Hepatocyte (in vitro differentiated cells): ENCODE measurements around the gene ERCC6L. TPM values are rescaled to one million over a fixed set of nuclear protein-coding genes. Genes with fewer than 3 reads are reported as not detected.

Experiments
- DNase-seq: peaks from one replicate; pipeline ENCODE4 v3.0.0-alpha.2; 2016; ENCODE audit warnings: low spot score
- H2AFZ ChIP-seq: fragments of 200-600 bp; sonication (generic); 2 replicates; pipeline ENCODE4 v1.6.0; 2016; ENCODE audit warnings: antibody characterized with exemption, mild to moderate bottlenecking
- H3K27ac ChIP-seq: fragments of 200-600 bp; sonication (generic); 2 replicates; pipeline ENCODE4 v1.5.1; 2016; ENCODE audit warnings: mild to moderate bottlenecking
- H3K27me3 ChIP-seq: fragments of 200-600 bp; sonication (generic); 2 replicates; pipeline ENCODE4 v1.6.1; 2016
- H3K36me3 ChIP-seq: fragments of 200-600 bp; sonication (generic); replicated peaks from 2 replicates; pipeline ENCODE4 v1.5.1; 2016; ENCODE audit warnings: low read depth; ENCODE audit not compliant: insufficient read depth
- H3K4me1 ChIP-seq: fragments of 200-600 bp; sonication (generic); 2 replicates; pipeline ENCODE4 v1.5.1; 2016; ENCODE audit warnings: mild to moderate bottlenecking, moderate library complexity; ENCODE audit not compliant: insufficient read depth
- H3K4me2 ChIP-seq: fragments of 200-600 bp; sonication (generic); 2 replicates; pipeline ENCODE4 v1.6.0; 2016
- H3K4me3 ChIP-seq: fragments of 200-600 bp; sonication (generic); 2 replicates; pipeline ENCODE4 v1.5.1; 2016; ENCODE audit warnings: mild to moderate bottlenecking
- H3K79me2 ChIP-seq: fragments of 200-600 bp; sonication (generic); 2 replicates; pipeline ENCODE4 v1.6.0; 2017; ENCODE audit warnings: mild to moderate bottlenecking
- H3K9me2 ChIP-seq: fragments of 200-600 bp; sonication (generic); replicated peaks from 2 replicates; pipeline ENCODE4 v1.6.0; 2017; ENCODE audit warnings: mild to moderate bottlenecking; ENCODE audit not compliant: insufficient read depth
- H3K9me3 ChIP-seq: fragments of 200-600 bp; sonication (generic); 2 replicates; pipeline ENCODE4 v1.5.1; 2016; ENCODE audit warnings: low read depth, mild to moderate bottlenecking
- H4K20me1 ChIP-seq: fragments of 200-600 bp; sonication (generic); 2 replicates; pipeline ENCODE4 v1.6.0; 2016; ENCODE audit warnings: mild to moderate bottlenecking; ENCODE audit not compliant: insufficient read depth, poor library complexity, severe bottlenecking
- CTCF ChIP-seq: fragments of 200-600 bp; sonication (generic); IDR thresholded peaks from 2 replicates; pipeline ENCODE4 v1.5.1; 2016; ENCODE audit warnings: antibody characterized with exemption, mild to moderate bottlenecking; ENCODE audit not compliant: poor library complexity
- EZH2 ChIP-seq: fragments of 200-600 bp; sonication (generic); IDR thresholded peaks from 2 replicates; pipeline ENCODE4 v1.6.1; 2016; ENCODE audit warnings: antibody characterized with exemption, mild to moderate bottlenecking, borderline replicate concordance
- EZH2phosphoT487 ChIP-seq: fragments of 200-600 bp; sonication (generic); IDR thresholded peaks from one replicate; pipeline ENCODE4 v1.6.1; 2018; ENCODE audit warnings: antibody characterized with exemption, mild to moderate bottlenecking, low read depth, moderate library complexity; ENCODE audit not compliant: unreplicated experiment, severe bottlenecking
- WGBS: methylation state at CpG from one replicate; pipeline ENCODE4 v1.1.6; 2016; ENCODE audit warnings: low lambda C conversion rate; ENCODE audit errors: missing lambda C conversion rate; 5-methylcytosine and 5-hydroxymethylcytosine counted together
- polyA plus RNA-seq: library from polyadenylated mRNA; unstranded; fragments of >200 nt; fragmentation: Nextera tagmentation; extraction: Ambion mirVana; gene quantifications from 2 replicates; pipeline ENCODE4 v1.2.1, GENCODE V29; 2016
- total RNA-seq: library from RNA; depleted of rRNA; stranded (reverse); fragments of >200 nt; gene quantifications from 2 replicates; pipeline ENCODE4 v1.2.3, GENCODE V29; 2014

The ERCC6L gene
- total and polyA plus RNA-seq, 2 experiments from 2014 or later, result 0.51 to 1.5 TPM

GRCh38 chrX:72271812-72272211 lies 33.0 kb upstream of the ERCC6L start:
- peaks cover 3% of the 10 kb centered on the region for H4K20me1 ChIP-seq
- no peaks in the 10 kb centered on the region for H3K4me1 ChIP-seq
- peaks cover 5% of the 10 kb centered on the region for H3K36me3 ChIP-seq
- TF ChIP-seq EZH2 (no peak), CTCF (no peak), EZH2phosphoT487 (no peak)
- WGBS, result 83% methylated on average over 3 of the region's 3 CpGs
- H3K9me3 ChIP-seq, result no peaks in the 10 kb centered on the region
- H3K79me2 ChIP-seq, result peaks cover 14% of the 10 kb centered on the region
- no peaks in the 10 kb centered on the region for H3K9me2 ChIP-seq
- no peak overlapping the region for H2AFZ ChIP-seq
- H3K27ac ChIP-seq, result no peak overlapping the region
- no peak for DNase-seq
- no peak overlapping the region for H3K4me2 ChIP-seq
- H3K4me3 ChIP-seq, result no peak overlapping the region
- H3K27me3 ChIP-seq, result no peaks in the 10 kb centered on the region

- Histone ChIP-seq H3K9me3 (no peaks in the 10 kb centered on the region), H3K9me2 (no peaks in the 10 kb centered on the region), H2AFZ (no peak overlapping the region), H3K4me2 (no peak overlapping the region), H3K4me1 (no peaks in the 10 kb centered on the region), H3K27me3 (no peaks in the 10 kb centered on the region), H3K36me3 (peaks cover 5% of the 10 kb centered on the region), H3K79me2 (peaks cover 8% of the 10 kb centered on the region), H4K20me1 (peaks cover 3% of the 10 kb centered on the region), H3K4me3 (no peak overlapping the region), H3K27ac (no peak overlapping the region)
- TF ChIP-seq EZH2phosphoT487 (no peak), EZH2 (no peak), CTCF (no peak)
- DNase-seq, result no peak
- 75% methylated on average over 3 of the region's 3 CpGs for WGBS
Measured at GRCh38 chrX:72271091-72271788, 32.4 kb upstream of the ERCC6L start.

- Histone ChIP-seq H4K20me1 (no peaks in the 10 kb centered on the region), H2AFZ (no peak overlapping the region), H3K27me3 (no peaks in the 10 kb centered on the region), H3K4me3 (no peak overlapping the region), H3K79me2 (no peaks in the 10 kb centered on the region), H3K27ac (peak overlapping the region; percentile 51), H3K9me3 (no peaks in the 10 kb centered on the region), H3K36me3 (peaks cover 5% of the 10 kb centered on the region), H3K9me2 (no peaks in the 10 kb centered on the region), H3K4me2 (no peak overlapping the region), H3K4me1 (no peaks in the 10 kb centered on the region)
- 82% methylated on average over 5 of the region's 5 CpGs for WGBS
- TF ChIP-seq EZH2 (no peak), CTCF (no peak), EZH2phosphoT487 (no peak)
- DNase-seq, result no peak
Measured at GRCh38 chrX:72270316-72270866, 31.6 kb upstream of the ERCC6L start.
